NCI-H748 treated with DMSO at 0.1 percent for 48 hours (cell line): ENCODE measurements around the gene SETDB2.

Experiments used
- DNase-seq: peaks from one replicate; lab custom pipeline; 2025; lab: John Stamatoyannopoulos, UW

The SETDB2 gene

GRCh38 chr13:49428041-49428763, 15.9 kb upstream of the SETDB2 start:
- DNase-seq, result no peak

- DNase-seq, result no peak
Observed at GRCh38 chr13:49429121-49429520, 15.0 kb upstream of the SETDB2 start.

- no peak for DNase-seq
Observed at GRCh38 chr13:49435992-49436391, 8.1 kb upstream of the SETDB2 start.

- no peak for DNase-seq
Observed at GRCh38 chr13:49436890-49437289, 7.2 kb upstream of the SETDB2 start.

GRCh38 chr13:49437705-49438104, 6.4 kb upstream of the SETDB2 start:
- no peak for DNase-seq

- no peak for DNase-seq
Observed at GRCh38 chr13:49439609-49440008, 4.5 kb upstream of the SETDB2 start.

GRCh38 chr13:49441312-49441711, 2.8 kb upstream of the SETDB2 start:
- no peak for DNase-seq

GRCh38 chr13:49441846-49442245, 2.2 kb upstream of the SETDB2 start:
- DNase-seq, result no peak

- peak; percentile 33 for DNase-seq
Observed at GRCh38 chr13:49443357-49443703, 744 bp upstream of the SETDB2 start.

GRCh38 chr13:49444524-49445395, 686 bp downstream of the SETDB2 start:
- peak; percentile 61 for DNase-seq

- no peak for DNase-seq
Observed at GRCh38 chr13:49446473-49446872, 2.4 kb downstream of the SETDB2 start.

- DNase-seq, result no peak
Observed at GRCh38 chr13:49448753-49449152, 4.7 kb downstream of the SETDB2 start.

- no peak for DNase-seq
Observed at GRCh38 chr13:49450105-49450819, 6.2 kb downstream of the SETDB2 start.

GRCh38 chr13:49452725-49453457, 8.8 kb downstream of the SETDB2 start:
- DNase-seq, result no peak

GRCh38 chr13:49453465-49453864, 9.4 kb downstream of the SETDB2 start:
- DNase-seq, result no peak

- DNase-seq, result no peak
Observed at GRCh38 chr13:49454388-49455006, 10.4 kb downstream of the SETDB2 start.

- DNase-seq, result no peak
Observed at GRCh38 chr13:49455007-49455398, 10.9 kb downstream of the SETDB2 start.

- DNase-seq, result no peak
Observed at GRCh38 chr13:49456156-49456555, 12.1 kb downstream of the SETDB2 start.

GRCh38 chr13:49457221-49457620, 13.1 kb downstream of the SETDB2 start:
- no peak for DNase-seq

GRCh38 chr13:49459580-49459979, 15.5 kb downstream of the SETDB2 start:
- DNase-seq, result no peak

- DNase-seq, result no peak
Observed at GRCh38 chr13:49464085-49464484, 20.0 kb downstream of the SETDB2 start.
